ENCODE data around the gene FATE1. TPM values are rescaled to one million over a fixed set of nuclear protein-coding genes. Genes with fewer than 3 reads are reported as not detected.

Gene FATE1
- total and polyA plus RNA-seq, 2 experiments from 2014 or later = not detected

- Histone ChIP-seq H3K4me2 (no peak overlapping the region), H3K27me3 (no peaks in the 10 kb centered on the region), H3K4me1 (ENCODE audit: insufficient read depth) (no peaks in the 10 kb centered on the region), H3K9me2 (replicated peaks; ENCODE audit: insufficient read depth) (no peaks in the 10 kb centered on the region), H3K27ac (no peak overlapping the region), H4K20me1 (ENCODE audit: insufficient read depth, poor library complexity, severe bottlenecking) (no peaks in the 10 kb centered on the region), H3K36me3 (replicated peaks; ENCODE audit: insufficient read depth, low read depth) (no peaks in the 10 kb centered on the region), H2AFZ (no peak overlapping the region), H3K9me3 (ENCODE audit: low read depth) (no peaks in the 10 kb centered on the region), H3K79me2 (no peaks in the 10 kb centered on the region), H3K4me3 (no peak overlapping the region)
- no peak for DNase-seq (ENCODE audit: low spot score)
- 82% methylated on average over 9 of the region's 9 CpGs for WGBS (ENCODE audit: low lambda C conversion rate, missing lambda C conversion rate)
- no peak for TF ChIP-seq EZH2 (IDR thresholded peaks at IDR 0.05; ENCODE audit: borderline replicate concordance)
- TF ChIP-seq EZH2phosphoT487 (IDR thresholded peaks at IDR 0.05; ENCODE audit: low read depth, severe bottlenecking, unreplicated experiment) = no peak
- TF ChIP-seq, protein P1, sequence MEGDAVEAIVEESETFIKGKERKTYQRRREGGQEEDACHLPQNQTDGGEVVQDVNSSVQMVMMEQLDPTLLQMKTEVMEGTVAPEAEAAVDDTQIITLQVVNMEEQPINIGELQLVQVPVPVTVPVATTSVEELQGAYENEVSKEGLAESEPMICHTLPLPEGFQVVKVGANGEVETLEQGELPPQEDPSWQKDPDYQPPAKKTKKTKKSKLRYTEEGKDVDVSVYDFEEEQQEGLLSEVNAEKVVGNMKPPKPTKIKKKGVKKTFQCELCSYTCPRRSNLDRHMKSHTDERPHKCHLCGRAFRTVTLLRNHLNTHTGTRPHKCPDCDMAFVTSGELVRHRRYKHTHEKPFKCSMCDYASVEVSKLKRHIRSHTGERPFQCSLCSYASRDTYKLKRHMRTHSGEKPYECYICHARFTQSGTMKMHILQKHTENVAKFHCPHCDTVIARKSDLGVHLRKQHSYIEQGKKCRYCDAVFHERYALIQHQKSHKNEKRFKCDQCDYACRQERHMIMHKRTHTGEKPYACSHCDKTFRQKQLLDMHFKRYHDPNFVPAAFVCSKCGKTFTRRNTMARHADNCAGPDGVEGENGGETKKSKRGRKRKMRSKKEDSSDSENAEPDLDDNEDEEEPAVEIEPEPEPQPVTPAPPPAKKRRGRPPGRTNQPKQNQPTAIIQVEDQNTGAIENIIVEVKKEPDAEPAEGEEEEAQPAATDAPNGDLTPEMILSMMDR (IDR thresholded peaks at IDR 0.05; ENCODE audit: poor library complexity) = no peak
Measured at GRCh38 chrX:151699746-151700145, 16.1 kb upstream of the FATE1 start.

DNA sequence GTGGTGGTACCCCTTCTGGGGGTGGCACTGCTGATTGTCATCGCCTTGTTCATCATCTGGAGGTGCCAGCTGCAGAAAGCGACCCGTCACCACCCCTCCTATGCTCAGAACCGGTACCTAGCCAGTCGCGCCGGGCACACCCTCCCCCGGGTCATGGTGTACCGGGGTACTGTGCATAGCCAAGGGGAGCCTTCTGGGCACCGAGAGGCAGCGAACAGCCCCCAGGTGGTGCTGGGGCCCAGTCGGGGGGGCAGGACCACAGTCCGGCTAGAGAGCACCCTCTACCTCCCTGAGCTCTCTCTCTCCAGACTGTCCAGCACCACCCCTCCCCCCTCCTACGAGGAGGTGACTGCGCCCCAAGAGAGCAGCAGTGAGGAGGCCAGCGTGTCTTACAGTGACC, 15.3 kb upstream of the FATE1 start:
- Histone ChIP-seq H3K9me3 (ENCODE audit: low read depth) (no peaks in the 10 kb centered on the region), H3K36me3 (replicated peaks; ENCODE audit: insufficient read depth, low read depth) (no peaks in the 10 kb centered on the region), H2AFZ (no peak overlapping the region), H4K20me1 (ENCODE audit: insufficient read depth, poor library complexity, severe bottlenecking) (no peaks in the 10 kb centered on the region), H3K27me3 (no peaks in the 10 kb centered on the region), H3K4me2 (no peak overlapping the region), H3K4me1 (ENCODE audit: insufficient read depth) (no peaks in the 10 kb centered on the region), H3K9me2 (replicated peaks; ENCODE audit: insufficient read depth) (no peaks in the 10 kb centered on the region), H3K79me2 (no peaks in the 10 kb centered on the region), H3K4me3 (no peak overlapping the region), H3K27ac (no peak overlapping the region)
- WGBS (ENCODE audit: low lambda C conversion rate, missing lambda C conversion rate) = 85% methylated on average over 13 of the region's 16 CpGs
- DNase-seq (ENCODE audit: low spot score) = no peak
- TF ChIP-seq, protein P1 (IDR thresholded peaks at IDR 0.05; ENCODE audit: poor library complexity) = no peak
- TF ChIP-seq EZH2phosphoT487 (IDR thresholded peaks at IDR 0.05; ENCODE audit: low read depth, severe bottlenecking, unreplicated experiment) = no peak
- TF ChIP-seq EZH2 (IDR thresholded peaks at IDR 0.05; ENCODE audit: borderline replicate concordance) = no peak

GRCh38 chrX:151701071-151701470, 14.8 kb upstream of the FATE1 start:
- no peaks in the 10 kb centered on the region for H3K27me3 ChIP-seq
- H2AFZ ChIP-seq = no peak overlapping the region
- no peak overlapping the region for H3K4me2 ChIP-seq
- no peaks in the 10 kb centered on the region for H3K4me1 ChIP-seq (ENCODE audit: insufficient read depth)
- WGBS (ENCODE audit: low lambda C conversion rate, missing lambda C conversion rate) = 99% methylated on average over 4 of the region's 4 CpGs
- no peaks in the 10 kb centered on the region for H3K9me2 ChIP-seq (replicated peaks; ENCODE audit: insufficient read depth)
- H3K9me3 ChIP-seq (ENCODE audit: low read depth) = no peaks in the 10 kb centered on the region
- no peaks in the 10 kb centered on the region for H4K20me1 ChIP-seq (ENCODE audit: insufficient read depth, poor library complexity, severe bottlenecking)
- no peaks in the 10 kb centered on the region for H3K79me2 ChIP-seq
- no peaks in the 10 kb centered on the region for H3K36me3 ChIP-seq (replicated peaks; ENCODE audit: insufficient read depth, low read depth)
- no peak overlapping the region for H3K4me3 ChIP-seq
- TF ChIP-seq, protein P1 (IDR thresholded peaks at IDR 0.05; ENCODE audit: poor library complexity) = no peak
- TF ChIP-seq EZH2phosphoT487 (IDR thresholded peaks at IDR 0.05; ENCODE audit: low read depth, severe bottlenecking, unreplicated experiment) (no peak), EZH2 (IDR thresholded peaks at IDR 0.05; ENCODE audit: borderline replicate concordance) (no peak)
- H3K27ac ChIP-seq = no peak overlapping the region
- no peak for DNase-seq (ENCODE audit: low spot score)

DNA sequence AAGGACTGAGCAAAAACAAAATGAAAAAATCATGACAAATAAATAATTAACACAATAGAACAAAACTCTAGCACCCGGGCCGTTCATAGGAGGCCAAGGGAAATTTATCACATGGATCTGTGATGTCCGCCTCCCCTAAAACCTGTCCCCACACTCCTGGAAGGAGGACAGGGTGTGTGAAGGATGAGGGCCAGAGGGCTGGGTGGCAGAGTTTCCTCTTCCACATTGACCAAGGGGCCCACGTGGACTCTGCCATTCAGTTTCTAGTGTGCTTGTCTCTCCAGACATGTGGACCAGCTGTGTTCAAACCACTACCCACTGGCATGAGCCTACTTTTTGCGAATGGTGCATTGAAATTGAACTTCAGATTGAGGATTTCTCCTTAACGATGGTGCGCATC, 14.3 kb upstream of the FATE1 start:
- no peak for DNase-seq (ENCODE audit: low spot score)
- H3K9me2 ChIP-seq (replicated peaks; ENCODE audit: insufficient read depth) = no peaks in the 10 kb centered on the region
- H3K36me3 ChIP-seq (replicated peaks; ENCODE audit: insufficient read depth, low read depth) = no peaks in the 10 kb centered on the region
- H3K27me3 ChIP-seq = no peaks in the 10 kb centered on the region
- H3K4me3 ChIP-seq = no peak overlapping the region
- H3K27ac ChIP-seq = no peak overlapping the region
- TF ChIP-seq EZH2phosphoT487 (IDR thresholded peaks at IDR 0.05; ENCODE audit: low read depth, severe bottlenecking, unreplicated experiment) (no peak), EZH2 (IDR thresholded peaks at IDR 0.05; ENCODE audit: borderline replicate concordance) (no peak)
- TF ChIP-seq, protein P1 (IDR thresholded peaks at IDR 0.05; ENCODE audit: poor library complexity) = no peak
- no peaks in the 10 kb centered on the region for H3K79me2 ChIP-seq
- WGBS (ENCODE audit: low lambda C conversion rate, missing lambda C conversion rate) = 74% methylated on average over 7 of the region's 7 CpGs
- H4K20me1 ChIP-seq (ENCODE audit: insufficient read depth, poor library complexity, severe bottlenecking) = no peaks in the 10 kb centered on the region
- no peaks in the 10 kb centered on the region for H3K9me3 ChIP-seq (ENCODE audit: low read depth)
- no peak overlapping the region for H2AFZ ChIP-seq
- H3K4me1 ChIP-seq (ENCODE audit: insufficient read depth) = no peaks in the 10 kb centered on the region
- no peak overlapping the region for H3K4me2 ChIP-seq

All from hepatocyte (in vitro differentiated cells).